ENCODE data around the gene DUOXA1.

The DUOXA1 gene

DNA sequence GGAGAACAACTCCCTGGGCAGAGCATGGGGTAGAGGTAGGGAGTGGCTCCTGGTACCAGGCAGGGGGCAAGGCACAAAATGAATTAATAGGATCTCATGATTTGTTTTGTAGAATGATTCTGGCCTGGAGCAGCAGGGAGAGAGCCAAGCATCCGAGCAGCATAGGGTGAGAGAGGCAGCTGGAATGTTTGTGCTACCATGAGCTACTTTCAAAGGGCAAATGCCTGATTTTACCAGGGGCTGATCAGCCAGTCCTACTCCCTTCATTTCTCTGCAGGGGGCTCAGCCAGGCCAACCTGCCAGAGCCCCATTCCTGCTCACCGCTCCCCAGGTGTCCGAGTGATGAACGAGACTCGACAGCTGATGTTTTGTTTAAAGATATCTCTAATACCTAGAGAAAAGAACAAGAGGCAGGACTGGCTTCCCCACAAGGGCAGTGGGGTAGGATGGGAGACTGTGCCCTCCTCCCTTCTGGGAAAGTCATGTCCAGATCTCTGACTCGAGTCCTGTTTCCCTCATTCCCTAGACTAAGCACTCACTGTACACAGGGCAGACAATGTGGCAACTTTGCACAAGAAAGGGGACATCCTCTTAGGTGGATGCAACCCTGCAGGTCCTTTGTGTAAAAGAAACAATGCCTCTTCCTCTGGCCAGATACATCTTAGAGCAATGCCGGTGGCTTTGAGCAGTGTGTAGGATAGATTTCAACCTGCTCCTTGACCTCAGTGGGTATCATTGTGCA lies 28.6 kb downstream of the DUOXA1 start:
- Histone ChIP-seq H3K27me3 (replicated peaks) (no peaks in the 10 kb centered on the region), H3K36me3 (replicated peaks) (no peaks in the 10 kb centered on the region), H3K27ac (no peak overlapping the region), H3K4me3 (ENCODE audit: low read depth, low read length) (no peak overlapping the region)
- DNase-seq = no peak
- in situ Hi-C loops (cut with HindIII; ENCODE audit: low pct_ligation_motif_present, low sequenced_read_pairs) = no loop called here
- TF ChIP-seq, protein P1, sequence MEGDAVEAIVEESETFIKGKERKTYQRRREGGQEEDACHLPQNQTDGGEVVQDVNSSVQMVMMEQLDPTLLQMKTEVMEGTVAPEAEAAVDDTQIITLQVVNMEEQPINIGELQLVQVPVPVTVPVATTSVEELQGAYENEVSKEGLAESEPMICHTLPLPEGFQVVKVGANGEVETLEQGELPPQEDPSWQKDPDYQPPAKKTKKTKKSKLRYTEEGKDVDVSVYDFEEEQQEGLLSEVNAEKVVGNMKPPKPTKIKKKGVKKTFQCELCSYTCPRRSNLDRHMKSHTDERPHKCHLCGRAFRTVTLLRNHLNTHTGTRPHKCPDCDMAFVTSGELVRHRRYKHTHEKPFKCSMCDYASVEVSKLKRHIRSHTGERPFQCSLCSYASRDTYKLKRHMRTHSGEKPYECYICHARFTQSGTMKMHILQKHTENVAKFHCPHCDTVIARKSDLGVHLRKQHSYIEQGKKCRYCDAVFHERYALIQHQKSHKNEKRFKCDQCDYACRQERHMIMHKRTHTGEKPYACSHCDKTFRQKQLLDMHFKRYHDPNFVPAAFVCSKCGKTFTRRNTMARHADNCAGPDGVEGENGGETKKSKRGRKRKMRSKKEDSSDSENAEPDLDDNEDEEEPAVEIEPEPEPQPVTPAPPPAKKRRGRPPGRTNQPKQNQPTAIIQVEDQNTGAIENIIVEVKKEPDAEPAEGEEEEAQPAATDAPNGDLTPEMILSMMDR (IDR thresholded peaks at IDR 0.05; ENCODE audit: low read depth, low read length, missing control alignments) = no peak

DNA sequence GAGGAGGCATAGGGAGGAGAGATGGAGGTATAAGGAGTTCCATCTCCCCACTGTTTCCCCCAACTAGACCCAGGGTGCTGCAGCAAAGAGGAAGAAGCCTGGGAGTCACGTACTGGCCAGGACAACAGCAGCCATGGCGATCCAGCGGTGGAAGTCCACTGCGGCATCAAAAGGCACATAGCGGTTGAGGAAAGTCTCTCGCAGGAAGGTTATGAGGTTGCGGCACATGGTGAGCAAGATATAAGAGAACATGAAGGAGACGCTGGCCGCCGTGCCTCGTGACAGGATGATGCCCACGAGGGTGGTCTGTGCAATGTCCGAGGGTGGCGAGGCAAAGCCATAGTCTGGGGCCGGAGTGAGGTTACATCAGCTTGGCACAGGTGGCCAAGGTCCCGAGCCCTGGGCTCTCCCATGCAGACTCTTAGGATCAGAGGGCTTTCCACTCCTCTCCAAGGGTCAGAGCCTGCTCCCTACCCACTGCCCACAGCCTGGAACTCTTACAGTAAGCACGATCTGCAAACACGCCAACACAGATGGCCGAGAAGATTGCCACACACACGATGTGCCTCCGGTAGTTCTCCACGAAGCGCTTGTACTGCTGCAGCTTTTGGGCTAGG lies 30.0 kb downstream of the DUOXA1 start:
- in situ Hi-C loops (cut with HindIII; ENCODE audit: low pct_ligation_motif_present, low sequenced_read_pairs) = no loop called here
- Histone ChIP-seq H3K27ac (no peak overlapping the region), H3K27me3 (replicated peaks) (no peaks in the 10 kb centered on the region), H3K36me3 (replicated peaks) (no peaks in the 10 kb centered on the region), H3K4me3 (ENCODE audit: low read depth, low read length) (no peak overlapping the region)
- TF ChIP-seq, protein P1 (IDR thresholded peaks at IDR 0.05; ENCODE audit: low read depth, low read length, missing control alignments) = no peak
- no peak for DNase-seq

DNA sequence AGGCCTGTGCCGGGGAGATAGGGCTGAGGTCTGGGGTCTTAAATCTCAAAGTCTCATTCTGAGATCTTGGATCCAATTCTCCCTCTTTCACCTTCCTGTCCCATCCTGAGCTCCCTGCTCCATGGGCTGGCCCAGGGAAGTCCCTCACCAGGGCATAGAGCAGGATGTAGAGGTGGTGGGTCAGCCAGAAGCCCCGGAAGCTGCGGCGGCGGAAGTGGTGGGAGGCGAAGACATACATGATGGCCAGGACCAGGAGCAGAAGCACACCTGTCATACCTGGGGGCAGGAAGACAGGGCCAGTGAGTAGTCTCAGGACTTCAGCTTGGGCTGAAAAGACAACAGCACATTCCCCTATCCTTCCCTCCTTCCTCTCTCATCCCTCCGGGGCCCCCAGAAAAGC lies 32.2 kb downstream of the DUOXA1 start:
- in situ Hi-C loops (cut with HindIII; ENCODE audit: low pct_ligation_motif_present, low sequenced_read_pairs) = no loop called here
- no peak overlapping the region for H3K27ac ChIP-seq
- no peaks in the 10 kb centered on the region for H3K36me3 ChIP-seq (replicated peaks)
- TF ChIP-seq, protein P1 (IDR thresholded peaks at IDR 0.05; ENCODE audit: low read depth, low read length, missing control alignments) = no peak
- no peak for DNase-seq
- H3K4me3 ChIP-seq (ENCODE audit: low read depth, low read length) = no peak overlapping the region
- no peaks in the 10 kb centered on the region for H3K27me3 ChIP-seq (replicated peaks)

DNA sequence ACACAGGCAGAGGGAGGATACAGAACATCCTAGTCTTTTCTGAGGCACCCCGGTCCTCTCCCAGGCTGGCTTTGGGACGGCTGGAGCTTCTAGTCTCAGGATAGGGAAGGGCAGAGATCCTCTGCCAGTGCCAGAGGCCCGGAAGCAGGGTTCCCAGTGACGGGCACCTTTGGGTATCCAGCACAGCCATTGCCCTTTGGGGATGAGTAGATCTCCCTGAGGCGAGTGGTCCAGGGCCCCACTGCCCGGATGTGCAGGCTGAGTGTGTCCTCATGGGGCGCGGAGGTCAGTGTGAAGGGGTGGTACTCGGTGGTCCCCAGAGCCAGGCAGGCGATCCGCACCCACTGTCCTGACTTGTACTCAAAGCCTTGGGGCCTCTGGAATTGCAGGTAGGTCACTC lies 34.0 kb downstream of the DUOXA1 start:
- Histone ChIP-seq H3K4me3 (ENCODE audit: low read depth, low read length) (no peak overlapping the region), H3K36me3 (replicated peaks) (no peaks in the 10 kb centered on the region), H3K27ac (no peak overlapping the region), H3K27me3 (replicated peaks) (peaks cover 3% of the 10 kb centered on the region)
- in situ Hi-C loops (cut with HindIII; ENCODE audit: low pct_ligation_motif_present, low sequenced_read_pairs) = no loop called here
- DNase-seq = no peak
- TF ChIP-seq, protein P1 (IDR thresholded peaks at IDR 0.05; ENCODE audit: low read depth, low read length, missing control alignments) = no peak

DNA sequence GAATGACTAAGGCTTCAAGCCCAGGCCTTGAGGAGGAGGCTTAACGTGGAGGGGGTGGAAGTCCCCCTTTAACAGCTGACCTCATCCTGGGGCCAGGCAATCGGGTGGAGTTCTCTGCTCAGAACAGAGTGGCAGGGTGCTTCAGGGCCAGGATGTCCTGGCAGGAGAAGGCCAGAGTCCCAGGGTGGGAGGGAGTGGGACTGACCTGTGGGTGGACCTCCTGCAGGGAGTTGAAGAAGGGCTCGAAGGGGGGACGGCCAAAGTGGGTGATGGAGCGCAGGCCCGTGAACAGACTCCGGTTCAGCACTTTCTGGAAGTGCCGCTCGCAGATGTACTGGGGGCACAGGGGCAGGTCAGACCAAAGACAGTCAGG lies 35.3 kb downstream of the DUOXA1 start:
- in situ Hi-C loops (cut with HindIII; ENCODE audit: low pct_ligation_motif_present, low sequenced_read_pairs) = no loop called here
- Histone ChIP-seq H3K36me3 (replicated peaks) (no peaks in the 10 kb centered on the region), H3K4me3 (ENCODE audit: low read depth, low read length) (no peak overlapping the region), H3K27me3 (replicated peaks) (peaks cover 3% of the 10 kb centered on the region), H3K27ac (no peak overlapping the region)
- DNase-seq = no peak
- TF ChIP-seq, protein P1 (IDR thresholded peaks at IDR 0.05; ENCODE audit: low read depth, low read length, missing control alignments) = no peak
